Panc1 (cell line): ENCODE data around the gene GNMT.
"Not testable (repeated sequence)": the region's sequence is repeated elsewhere in the genome, so short reads cannot be mapped to it uniquely, and the experiment has no call there.

Experiments
- CTCF ChIP-seq: fragments of 450-650 bp; IDR thresholded peaks from 2 replicates; pipeline ENCODE4 v1.5.1; 2017; ENCODE audit warnings: mild to moderate bottlenecking
- POLR2AphosphoS5 ChIP-seq: IDR thresholded peaks from 2 replicates; pipeline ENCODE4 v1.6.1; 2012; ENCODE audit warnings: mild to moderate bottlenecking, low read depth, low read length, moderate library complexity
- SIN3A ChIP-seq: IDR thresholded peaks from 2 replicates; pipeline ENCODE4 v1.6.1; 2012; ENCODE audit warnings: low read depth, mild to moderate bottlenecking, low read length, moderate library complexity, borderline replicate concordance; ENCODE audit not compliant: insufficient read depth

- not testable (repeated sequence) for TF ChIP-seq SIN3A, CTCF, POLR2AphosphoS5
Measured at GRCh38 chr6:42998205-42998604, 37.7 kb downstream of the GNMT start.
